CD4-positive, alpha-beta T cell (primary cell): ENCODE data around the gene WDR90. TPM values are rescaled to one million over a fixed set of nuclear protein-coding genes. Genes with fewer than 3 reads are reported as not detected.

Source experiments
- ATAC-seq: fragments of 200-7000 bp; cut with Tn5 transposase; one replicate; pipeline ENCODE4 v1.10.0; 2022; ENCODE audit warnings: mild to moderate bottlenecking; ENCODE audit not compliant: poor library complexity
- CTCF ChIA-PET: fragments of 350-600 bp; sonication (Branson Sonifier 250); formaldehyde crosslinking; loops from one replicate; lab custom pipeline; 2021; ENCODE audit warnings: antibody characterized with exemption, inconsistent platforms; lab: Charles Lee
- POLR2A ChIA-PET: fragments of 350-600 bp; sonication (Branson Sonifier 250); formaldehyde crosslinking; loops from one replicate; lab custom pipeline; 2021; ENCODE audit warnings: antibody characterized with exemption, inconsistent platforms; lab: Charles Lee
- DNase-seq, 14 experiments: peaks; one replicate each; pipeline ENCODE4 v3.0.0-alpha.2; 2013 to 2020; ENCODE audit warnings: mixed read lengths in 2 of 14
- H3K27ac ChIP-seq, 2 donors: one replicate each; pipeline versions ENCODE4 v1.5.1 to v1.7.0; 2013; ENCODE audit warnings: low read length in 2 of 2, low read depth in 1 of 2, mild to moderate bottlenecking in 1 of 2
- H3K27me3 ChIP-seq, 2 experiments: 1 replicate in 1 of 2; 2 replicates in 1 of 2; pipeline versions ENCODE4 v1.6.1 to v1.7.0; 2013; ENCODE audit warnings: low read length in 2 of 2, control low read depth in 1 of 2, mild to moderate bottlenecking in 1 of 2, moderate library complexity in 1 of 2; ENCODE audit not compliant: insufficient read depth in 2 of 2, control insufficient read depth in 1 of 2
- H3K36me3 ChIP-seq: one replicate; pipeline ENCODE4 v1.6.1; 2013; ENCODE audit warnings: low read length, control low read depth; ENCODE audit not compliant: insufficient read depth
- H3K4me1 ChIP-seq: one replicate; pipeline ENCODE4 v1.6.1; 2013; ENCODE audit warnings: low read length, control low read depth; ENCODE audit not compliant: insufficient read depth
- H3K4me3 ChIP-seq: one replicate; pipeline ENCODE4 v1.5.1; 2013; ENCODE audit warnings: mild to moderate bottlenecking, low read length, moderate library complexity
- H3K9me3 ChIP-seq, 2 experiments: 1 replicate in 1 of 2; 2 replicates in 1 of 2; pipeline versions ENCODE4 v1.6.1 to v1.7.0; 2013; ENCODE audit warnings: low read length in 2 of 2, mild to moderate bottlenecking in 2 of 2, control low read depth in 1 of 2, moderate library complexity in 1 of 2; ENCODE audit not compliant: control insufficient read depth in 1 of 2, insufficient read depth in 1 of 2
- H3K27ac Mint-ChIP-seq: one replicate; pipeline ENCODE4 v1.8.0; 2020; ENCODE audit warnings: mixed read lengths
- H3K27me3 Mint-ChIP-seq: one replicate; pipeline ENCODE4 v1.8.0; 2021; ENCODE audit warnings: mixed read lengths
- H3K36me3 Mint-ChIP-seq: one replicate; pipeline ENCODE4 v1.8.0; 2021; ENCODE audit warnings: low read depth, mixed read lengths
- H3K4me1 Mint-ChIP-seq: one replicate; pipeline ENCODE4 v1.8.0; 2021; ENCODE audit warnings: low read depth, mixed read lengths
- H3K4me3 Mint-ChIP-seq: one replicate; pipeline ENCODE4 v1.8.0; 2020; ENCODE audit warnings: mild to moderate bottlenecking, mixed read lengths
- H3K9me3 Mint-ChIP-seq: one replicate; pipeline ENCODE4 v1.8.0; 2020; ENCODE audit warnings: mixed read lengths
- intact Hi-C, 2 experiments: fragments of 100-400 bp; cut with DNase I in 1 of 2; cut with micrococcal nuclease in 1 of 2; formaldehyde crosslinking; loops; one replicate each; pipeline versions ENCODE4 v1.15.1 to v1.9.0; 2023 to 2025; cut with DNase I, micrococcal nuclease
- total RNA-seq, 174 experiments: library from RNA in 2 of 174; stranded (reverse) in 2 of 174; gene quantifications; one replicate each; pipeline ENCODE4 v1.2.3 and lab custom pipeline; 2021 to 2026
- TF ChIP-seq, protein P1 (sequence below): fragments of 200-600 bp; IDR thresholded peaks from one replicate; pipeline ENCODE4 v1.8.0; 2022; ENCODE audit warnings: antibody characterized with exemption, mild to moderate bottlenecking

The WDR90 gene
- total RNA-seq, 2 experiments from 2014 or later, result 8.1 to 10.3 TPM

- DNase-seq (no peak), ATAC-seq (no peak)
- H3K36me3 Mint-ChIP-seq, result no peaks in the 10 kb centered on the region
- H3K27ac Mint-ChIP-seq, result no peak overlapping the region
- H3K27me3 ChIP-seq, result peaks cover 62 to 67% of the 10 kb centered on the region in 2 experiments
- H3K4me3 Mint-ChIP-seq, result no peak overlapping the region
- ChIA-PET POLR2A (interaction anchor here (1.6 kb wide), 1 partner anchor 8 kb away, joined by 10 read pairs; no protein-coding TSS in a partner anchor), CTCF (no interaction called here)
- H3K4me3 ChIP-seq, result no peak overlapping the region
- no peaks in the 10 kb centered on the region for H3K4me1 Mint-ChIP-seq
- H3K27ac ChIP-seq, result no peak overlapping the region
- intact Hi-C loops, result no loop called here
- H3K36me3 ChIP-seq, result no peaks in the 10 kb centered on the region
- TF ChIP-seq, protein P1, sequence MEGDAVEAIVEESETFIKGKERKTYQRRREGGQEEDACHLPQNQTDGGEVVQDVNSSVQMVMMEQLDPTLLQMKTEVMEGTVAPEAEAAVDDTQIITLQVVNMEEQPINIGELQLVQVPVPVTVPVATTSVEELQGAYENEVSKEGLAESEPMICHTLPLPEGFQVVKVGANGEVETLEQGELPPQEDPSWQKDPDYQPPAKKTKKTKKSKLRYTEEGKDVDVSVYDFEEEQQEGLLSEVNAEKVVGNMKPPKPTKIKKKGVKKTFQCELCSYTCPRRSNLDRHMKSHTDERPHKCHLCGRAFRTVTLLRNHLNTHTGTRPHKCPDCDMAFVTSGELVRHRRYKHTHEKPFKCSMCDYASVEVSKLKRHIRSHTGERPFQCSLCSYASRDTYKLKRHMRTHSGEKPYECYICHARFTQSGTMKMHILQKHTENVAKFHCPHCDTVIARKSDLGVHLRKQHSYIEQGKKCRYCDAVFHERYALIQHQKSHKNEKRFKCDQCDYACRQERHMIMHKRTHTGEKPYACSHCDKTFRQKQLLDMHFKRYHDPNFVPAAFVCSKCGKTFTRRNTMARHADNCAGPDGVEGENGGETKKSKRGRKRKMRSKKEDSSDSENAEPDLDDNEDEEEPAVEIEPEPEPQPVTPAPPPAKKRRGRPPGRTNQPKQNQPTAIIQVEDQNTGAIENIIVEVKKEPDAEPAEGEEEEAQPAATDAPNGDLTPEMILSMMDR, result no peak
- H3K9me3 Mint-ChIP-seq, result no peaks in the 10 kb centered on the region
- peaks cover 0 to 62% of the 10 kb centered on the region in 2 experiments for H3K9me3 ChIP-seq
- H3K4me1 ChIP-seq, result peaks cover 60% of the 10 kb centered on the region
- H3K27me3 Mint-ChIP-seq, result peaks cover 42% of the 10 kb centered on the region
Observed at GRCh38 chr16:703406-703805, 54.2 kb downstream of the WDR90 start.

DNA sequence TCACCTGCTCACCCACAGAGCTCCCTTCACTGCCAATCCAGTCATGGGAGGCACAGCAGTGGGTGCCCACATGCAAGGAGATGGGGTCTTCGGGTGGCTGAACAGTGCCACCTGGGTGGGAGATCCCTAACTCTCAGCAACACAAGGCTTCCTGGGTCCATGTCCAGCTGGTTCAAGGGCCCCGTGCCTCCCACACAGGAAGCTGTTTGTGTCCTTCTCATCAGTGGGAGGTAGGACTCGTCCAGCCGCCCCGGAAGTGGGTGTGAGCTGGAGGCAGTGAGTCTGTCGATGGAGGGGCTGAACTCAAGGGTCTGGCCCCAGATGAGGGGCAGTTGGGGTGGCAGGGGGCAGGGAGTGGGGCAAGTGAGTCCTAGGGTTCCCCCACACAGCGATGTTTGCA lies 54.9 kb downstream of the WDR90 start:
- POLR2A ChIA-PET, result interaction anchor here (1.0 to 1.6 kb wide), 3 partner anchors 9 to 24 kb away, joined by 3 to 10 read pairs (median 4); partner anchors contain the start of genes ANTKMT and STUB1
- Histone ChIP-seq H3K4me1 (peaks cover 54% of the 10 kb centered on the region), H3K27ac (no peak overlapping the region), H3K4me3 (no peak overlapping the region), H3K9me3 (peaks cover 0 to 62% of the 10 kb centered on the region in 2 experiments), H3K27me3 (peaks cover 68 to 72% of the 10 kb centered on the region in 2 experiments), H3K36me3 (no peaks in the 10 kb centered on the region)
- H3K4me3 Mint-ChIP-seq, result no peak overlapping the region
- CTCF ChIA-PET, result no interaction called here
- ATAC-seq (no peak), DNase-seq (no peak)
- intact Hi-C loops, result no loop called here
- no peaks in the 10 kb centered on the region for H3K36me3 Mint-ChIP-seq
- no peaks in the 10 kb centered on the region for H3K4me1 Mint-ChIP-seq
- H3K27me3 Mint-ChIP-seq, result peaks cover 48% of the 10 kb centered on the region
- TF ChIP-seq, protein P1, result no peak
- no peaks in the 10 kb centered on the region for H3K9me3 Mint-ChIP-seq
- H3K27ac Mint-ChIP-seq, result no peak overlapping the region

DNA sequence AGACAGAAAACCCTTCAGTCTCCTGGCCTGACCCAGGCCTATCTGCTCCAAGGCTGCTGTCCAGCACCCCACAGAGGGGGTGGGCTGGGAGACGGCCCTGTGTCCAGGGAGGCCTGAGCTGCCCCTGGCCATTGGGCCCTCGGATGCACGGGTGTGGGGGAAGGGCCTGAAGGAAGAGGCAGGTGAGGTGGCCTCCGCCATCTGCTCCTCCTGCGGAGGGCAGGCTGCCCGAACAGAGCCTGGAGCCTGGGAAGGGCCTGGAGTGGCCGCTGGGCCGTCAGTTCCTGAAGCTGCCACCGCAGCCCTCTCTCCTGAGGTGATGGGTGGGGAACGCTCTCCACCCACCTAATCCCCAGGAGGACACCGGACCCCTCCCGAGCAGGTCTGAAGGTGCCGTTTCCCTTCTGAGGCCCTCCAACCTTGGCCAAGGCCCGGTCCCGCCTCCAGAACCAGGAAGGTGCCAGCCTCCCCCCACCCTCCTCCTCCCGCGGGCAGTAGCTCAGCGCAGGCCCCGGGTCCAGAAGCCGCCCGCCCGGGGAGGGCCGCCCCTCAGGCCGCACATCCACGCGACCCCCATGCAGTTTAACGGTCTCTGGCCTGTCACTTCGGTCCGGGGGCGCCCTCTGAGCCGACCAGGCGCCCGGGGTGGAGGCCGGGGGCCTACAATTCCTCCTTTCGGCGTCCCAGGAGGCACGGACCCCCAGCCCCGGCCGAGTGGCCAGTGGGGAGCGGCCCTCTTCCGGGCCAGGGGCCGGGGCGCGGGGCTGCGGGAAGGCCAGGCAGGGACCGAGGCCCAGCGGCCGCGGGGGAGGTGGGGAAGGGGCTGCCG lies 55.6 kb downstream of the WDR90 start:
- no peak overlapping the region for H3K4me3 ChIP-seq
- peaks cover 0 to 69% of the 10 kb centered on the region in 2 experiments for H3K9me3 ChIP-seq
- ChIA-PET CTCF (no interaction called here), POLR2A (interaction anchor here (1.0 to 1.6 kb wide), 3 partner anchors 9 to 24 kb away, joined by 3 to 10 read pairs (median 4); partner anchors contain the start of genes ANTKMT and STUB1)
- H3K4me1 Mint-ChIP-seq, result no peaks in the 10 kb centered on the region
- H3K36me3 ChIP-seq, result no peaks in the 10 kb centered on the region
- H3K36me3 Mint-ChIP-seq, result no peaks in the 10 kb centered on the region
- TF ChIP-seq, protein P1, result no peak
- no peaks in the 10 kb centered on the region for H3K9me3 Mint-ChIP-seq
- H3K4me1 ChIP-seq, result peaks cover 47% of the 10 kb centered on the region
- H3K27ac Mint-ChIP-seq, result no peak overlapping the region
- intact Hi-C loops, result no loop called here
- H3K4me3 Mint-ChIP-seq, result no peak overlapping the region
- H3K27ac ChIP-seq, result no peak overlapping the region
- H3K27me3 Mint-ChIP-seq, result peaks cover 56% of the 10 kb centered on the region
- ATAC-seq, result no peak
- peaks cover 75 to 76% of the 10 kb centered on the region in 2 experiments for H3K27me3 ChIP-seq
- no peak for DNase-seq
